ENCODE results near the gene CDHR2.

GRCh38 chr5:176503496-176503895 lies 45.6 kb upstream of the CDHR2 start:
- TF ChIP-seq EZH2phosphoT487 (IDR thresholded peaks at IDR 0.05; ENCODE audit: insufficient read depth, low read depth) = no peak
- TF ChIP-seq EZH2 (IDR thresholded peaks at IDR 0.05; ENCODE audit: insufficient read depth, poor library complexity, severe bottlenecking) = no peak
